Anterior cingulate cortex (tissue), 58 donors: ENCODE data around the gene PKIG.

Experiments used
- DNase-seq, 58 donors: peaks; one replicate each; lab custom pipeline; 2025; lab: John Stamatoyannopoulos, UW

The PKIG gene

GRCh38 chr20:44615876-44616603 is 33.7 kb downstream of the PKIG start:
- peak in 54 of 58 donors; percentile 28 to 97 (median 80) for DNase-seq

- DNase-seq, result peak in 6 of 58 donors; percentile 45 to 58 (median 54)
These were observed 34.2 kb downstream of the PKIG start for GRCh38 chr20:44616604-44616964.

- DNase-seq, result peak in 1 of 58 donors; percentile 28
These were observed 35.9 kb downstream of the PKIG start for GRCh38 chr20:44618318-44618731.

GRCh38 chr20:44619294-44619693 is 36.9 kb downstream of the PKIG start:
- no peak for DNase-seq

GRCh38 chr20:44620030-44620429 is 37.7 kb downstream of the PKIG start:
- no peak for DNase-seq

- DNase-seq, result no peak
These were observed 38.9 kb downstream of the PKIG start for GRCh38 chr20:44621325-44621724.

GRCh38 chr20:44621939-44622338 is 39.6 kb downstream of the PKIG start:
- no peak for DNase-seq

GRCh38 chr20:44622501-44623270 is 40.3 kb downstream of the PKIG start:
- no peak for DNase-seq

GRCh38 chr20:44624152-44624551 is 41.8 kb downstream of the PKIG start:
- no peak for DNase-seq

GRCh38 chr20:44624743-44625271 is 42.4 kb downstream of the PKIG start:
- DNase-seq, result no peak

GRCh38 chr20:44625361-44625760 is 43.0 kb downstream of the PKIG start:
- no peak for DNase-seq

GRCh38 chr20:44626278-44626677 is 43.9 kb downstream of the PKIG start:
- DNase-seq, result no peak

- no peak for DNase-seq
These were observed 45.1 kb downstream of the PKIG start for GRCh38 chr20:44627364-44628010.

- no peak for DNase-seq
These were observed 46.6 kb downstream of the PKIG start for GRCh38 chr20:44629017-44629385.

GRCh38 chr20:44629542-44629941 is 47.2 kb downstream of the PKIG start:
- DNase-seq, result peak in 16 of 58 donors; percentile 13 to 48 (median 30)

- DNase-seq, result no peak
These were observed 47.9 kb downstream of the PKIG start for GRCh38 chr20:44630297-44630696.

GRCh38 chr20:44632103-44632752 is 49.8 kb downstream of the PKIG start:
- no peak for DNase-seq

- peak in 11 of 58 donors; percentile 4 to 66 (median 31) for DNase-seq
These were observed 50.9 kb downstream of the PKIG start for GRCh38 chr20:44633187-44633810.

- peak in 1 of 58 donors; percentile 33 for DNase-seq
These were observed 51.7 kb downstream of the PKIG start for GRCh38 chr20:44633872-44634600.
